Activated naive CD4-positive, alpha-beta T cell treated with anti-CD3 and anti-CD28 coated beads for 36 hours (primary cell): ENCODE measurements around the gene KIF16B. TPM values are rescaled to one million over a fixed set of nuclear protein-coding genes. Genes with fewer than 3 reads are reported as not detected.

ENCODE experiments used
- CTCF ChIA-PET: fragments of 350-600 bp; sonication (Branson Sonifier 250); formaldehyde crosslinking; loops from one replicate; lab custom pipeline; 2021; ENCODE audit warnings: antibody characterized with exemption; lab: Charles Lee
- DNase-seq: peaks from one replicate; pipeline ENCODE4 v3.0.0-alpha.2; 2020
- H3K27ac Mint-ChIP-seq: one replicate; pipeline ENCODE4 v1.8.0; 2021; ENCODE audit warnings: mild to moderate bottlenecking, mixed read lengths
- H3K27me3 Mint-ChIP-seq: one replicate; pipeline ENCODE4 v1.8.0; 2021; ENCODE audit warnings: low read depth, mixed read lengths
- H3K36me3 Mint-ChIP-seq: one replicate; pipeline ENCODE4 v1.8.0; 2021; ENCODE audit warnings: low read depth, mixed read lengths
- H3K4me1 Mint-ChIP-seq: one replicate; pipeline ENCODE4 v1.8.0; 2021; ENCODE audit warnings: low read depth, mixed read lengths
- H3K4me3 Mint-ChIP-seq: one replicate; pipeline ENCODE4 v1.8.0; 2021; ENCODE audit warnings: mild to moderate bottlenecking, moderate library complexity, mixed read lengths
- H3K9me3 Mint-ChIP-seq: one replicate; pipeline ENCODE4 v1.8.0; 2021; ENCODE audit warnings: mixed read lengths
- intact Hi-C: fragments of 100-400 bp; cut with micrococcal nuclease; formaldehyde crosslinking; loops from one replicate; pipeline ENCODE4 v1.15.1; 2023
- total RNA-seq, 2 experiments: library from RNA; stranded (reverse); gene quantifications; one replicate each; pipeline ENCODE4 v1.2.3, GENCODE V29; 2021

KIF16B gene
- total RNA-seq, 2 experiments from 2014 or later, result 5.1 to 5.6 TPM

DNA sequence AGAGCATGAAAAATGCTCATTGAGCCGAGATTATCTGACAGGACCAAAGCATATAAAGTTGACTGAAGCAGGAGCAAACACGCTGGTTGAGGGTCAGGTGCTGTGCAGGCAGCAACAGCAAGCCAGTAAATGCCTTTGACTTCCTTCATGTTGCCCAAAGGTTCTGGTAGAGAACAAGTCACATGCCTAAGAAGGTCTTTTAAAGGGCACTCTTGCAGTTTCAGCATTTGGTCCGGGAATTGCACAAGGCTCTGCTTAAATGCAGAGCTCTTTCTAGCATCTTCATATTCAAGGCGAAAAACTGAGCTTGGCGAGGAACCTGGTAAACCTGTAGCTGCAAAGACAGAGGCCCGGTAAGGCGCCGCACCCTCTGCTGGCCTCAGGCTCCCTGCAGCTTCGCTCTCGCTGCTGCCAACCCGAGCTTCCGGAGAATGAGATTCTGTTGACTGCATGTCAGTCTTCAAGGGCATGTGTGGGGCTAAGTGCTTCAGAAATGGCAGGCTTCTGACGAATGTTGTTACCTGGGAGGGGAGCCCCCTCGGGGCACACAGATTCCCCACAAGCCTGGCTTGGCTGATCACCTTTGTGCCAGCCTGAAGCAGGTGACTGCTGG, 205.2 kb downstream of the KIF16B start:
- DNase-seq, result no peak
- intact Hi-C loops, result no loop called here

GRCh38 chr20:16366529-16366928, 206.7 kb downstream of the KIF16B start:
- no peak for DNase-seq
- CTCF ChIA-PET, result no interaction called here
- no peak overlapping the region for H3K27ac Mint-ChIP-seq
- H3K9me3 Mint-ChIP-seq, result no peaks in the 10 kb centered on the region
- no peak overlapping the region for H3K4me3 Mint-ChIP-seq
- H3K36me3 Mint-ChIP-seq, result peaks cover 32% of the 10 kb centered on the region
- intact Hi-C loops, result no loop called here
- no peaks in the 10 kb centered on the region for H3K4me1 Mint-ChIP-seq
- H3K27me3 Mint-ChIP-seq, result no peaks in the 10 kb centered on the region

More for the DNA sequence above, 205.2 kb downstream of the KIF16B start:
- H3K27ac Mint-ChIP-seq, result no peak overlapping the region
- no peak overlapping the region for H3K4me3 Mint-ChIP-seq
- H3K36me3 Mint-ChIP-seq, result peaks cover 39% of the 10 kb centered on the region
- no peaks in the 10 kb centered on the region for H3K27me3 Mint-ChIP-seq
- no peaks in the 10 kb centered on the region for H3K9me3 Mint-ChIP-seq
- CTCF ChIA-PET, result no interaction called here
- no peaks in the 10 kb centered on the region for H3K4me1 Mint-ChIP-seq

GRCh38 chr20:16364320-16364687, 208.9 kb downstream of the KIF16B start:
- CTCF ChIA-PET, result no interaction called here
- Mint-ChIP-seq H3K4me1 (no peaks in the 10 kb centered on the region), H3K27ac (no peak overlapping the region), H3K4me3 (no peak overlapping the region), H3K9me3 (no peaks in the 10 kb centered on the region), H3K36me3 (peaks cover 27% of the 10 kb centered on the region), H3K27me3 (no peaks in the 10 kb centered on the region)
- DNase-seq, result no peak
- intact Hi-C loops, result no loop called here

- Mint-ChIP-seq H3K36me3 (peaks cover 26% of the 10 kb centered on the region), H3K9me3 (no peaks in the 10 kb centered on the region), H3K4me3 (no peak overlapping the region), H3K4me1 (no peaks in the 10 kb centered on the region), H3K27me3 (no peaks in the 10 kb centered on the region), H3K27ac (no peak overlapping the region)
- CTCF ChIA-PET, result no interaction called here
- no peak for DNase-seq
- intact Hi-C loops, result no loop called here
Measured at GRCh38 chr20:16363506-16364319, 209.5 kb downstream of the KIF16B start.

GRCh38 chr20:16362642-16363041, 210.6 kb downstream of the KIF16B start:
- no peaks in the 10 kb centered on the region for H3K27me3 Mint-ChIP-seq
- intact Hi-C loops, result no loop called here
- CTCF ChIA-PET, result no interaction called here
- DNase-seq, result no peak
- no peak overlapping the region for H3K4me3 Mint-ChIP-seq
- H3K9me3 Mint-ChIP-seq, result no peaks in the 10 kb centered on the region
- peaks cover 24% of the 10 kb centered on the region for H3K36me3 Mint-ChIP-seq
- no peaks in the 10 kb centered on the region for H3K4me1 Mint-ChIP-seq
- no peak overlapping the region for H3K27ac Mint-ChIP-seq

DNA sequence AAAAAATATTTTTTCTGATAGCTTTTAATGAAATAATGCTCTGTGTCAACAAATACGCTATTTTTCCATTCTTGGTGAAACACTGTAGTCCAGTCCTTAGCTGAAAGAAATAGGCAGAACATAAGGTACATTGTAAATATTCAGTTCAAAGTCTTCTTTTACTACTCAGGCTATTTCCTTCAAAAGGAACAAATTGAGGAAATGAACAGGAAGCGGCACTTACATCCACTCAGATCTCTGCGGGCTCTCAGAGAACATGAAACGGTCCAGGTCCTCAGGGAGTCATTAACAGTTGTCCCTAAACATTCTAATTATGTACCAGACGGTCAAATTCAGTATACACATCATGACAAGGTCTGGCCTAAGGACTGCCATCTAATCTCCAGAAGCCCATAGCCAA, 212.6 kb downstream of the KIF16B start:
- peaks cover 10% of the 10 kb centered on the region for H3K36me3 Mint-ChIP-seq
- no peaks in the 10 kb centered on the region for H3K27me3 Mint-ChIP-seq
- CTCF ChIA-PET, result no interaction called here
- no peak overlapping the region for H3K4me3 Mint-ChIP-seq
- H3K27ac Mint-ChIP-seq, result no peak overlapping the region
- no peaks in the 10 kb centered on the region for H3K4me1 Mint-ChIP-seq
- DNase-seq, result no peak
- intact Hi-C loops, result no loop called here
- no peaks in the 10 kb centered on the region for H3K9me3 Mint-ChIP-seq

GRCh38 chr20:16353417-16353781, 219.8 kb downstream of the KIF16B start:
- DNase-seq, result no peak
- H3K27me3 Mint-ChIP-seq, result no peaks in the 10 kb centered on the region
- H3K4me1 Mint-ChIP-seq, result no peaks in the 10 kb centered on the region
- no peak overlapping the region for H3K27ac Mint-ChIP-seq
- H3K36me3 Mint-ChIP-seq, result peaks cover 3% of the 10 kb centered on the region
- CTCF ChIA-PET, result no interaction called here
- H3K4me3 Mint-ChIP-seq, result no peak overlapping the region
- intact Hi-C loops, result no loop called here
- no peaks in the 10 kb centered on the region for H3K9me3 Mint-ChIP-seq

DNA sequence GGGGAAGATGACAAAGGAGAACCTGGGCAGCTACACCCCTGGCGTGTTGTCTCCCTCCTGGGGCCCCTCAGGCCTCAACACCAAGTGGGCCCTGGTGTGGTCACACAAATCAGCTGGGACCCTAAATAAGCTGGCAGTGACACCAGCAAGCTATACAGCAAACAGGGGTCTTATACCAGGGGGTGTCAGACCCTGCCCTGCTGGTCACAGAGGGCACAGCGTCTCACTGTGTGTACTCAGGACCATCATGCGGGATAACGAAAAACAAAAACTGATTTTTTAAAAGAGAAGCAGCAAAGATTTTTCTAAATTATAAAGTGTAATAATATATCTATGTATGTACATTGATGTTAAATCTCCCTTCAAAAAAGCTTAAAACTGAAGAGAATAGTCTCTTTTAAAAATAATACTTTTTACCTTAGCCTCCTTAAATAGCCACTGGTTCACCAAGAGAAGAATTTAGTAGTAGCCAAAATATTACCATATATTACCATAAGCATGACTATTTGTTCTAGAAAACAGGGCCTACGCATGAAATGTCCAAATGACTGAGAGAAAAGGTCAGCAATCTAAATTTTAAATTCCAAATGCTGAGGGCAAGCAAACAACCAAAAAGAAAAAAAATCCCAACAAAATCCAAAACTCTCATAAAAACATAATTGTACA, 220.4 kb downstream of the KIF16B start:
- Mint-ChIP-seq H3K4me1 (no peaks in the 10 kb centered on the region), H3K27ac (no peak overlapping the region)

DNA sequence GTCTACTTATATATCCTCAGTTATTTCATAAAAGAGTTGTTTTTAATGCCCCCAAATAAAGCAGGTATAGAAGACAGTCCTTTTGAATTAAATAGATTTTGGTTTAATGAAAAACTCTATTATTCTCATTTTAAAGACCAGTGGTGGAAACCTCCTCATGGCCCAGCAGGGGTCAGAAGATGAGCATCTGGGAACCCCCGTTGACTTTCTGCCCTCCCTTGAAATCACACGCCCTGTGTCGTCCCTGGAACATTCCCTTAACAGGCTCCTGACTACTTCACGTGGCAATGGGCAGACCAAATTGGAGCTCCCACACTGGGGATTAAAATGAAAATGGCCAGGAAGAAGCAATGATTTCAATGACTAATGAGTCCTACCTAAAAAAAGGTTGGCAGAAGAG, 220.9 kb downstream of the KIF16B start:
- Mint-ChIP-seq H3K9me3 (no peaks in the 10 kb centered on the region), H3K4me3 (no peak overlapping the region), H3K36me3 (peaks cover 1% of the 10 kb centered on the region), H3K27ac (no peak overlapping the region), H3K4me1 (no peaks in the 10 kb centered on the region), H3K27me3 (no peaks in the 10 kb centered on the region)
- CTCF ChIA-PET, result interaction anchor here (0.9 kb wide), 1 partner anchor 9 kb away, joined by 3 read pairs; no protein-coding TSS in a partner anchor
- no peak for DNase-seq
- intact Hi-C loops, result no loop called here

More for the DNA sequence above, 220.4 kb downstream of the KIF16B start:
- H3K36me3 Mint-ChIP-seq, result peaks cover 1% of the 10 kb centered on the region
- no peak overlapping the region for H3K4me3 Mint-ChIP-seq
- no peaks in the 10 kb centered on the region for H3K27me3 Mint-ChIP-seq
- CTCF ChIA-PET, result interaction anchor here (0.9 kb wide), 1 partner anchor 10 kb away, joined by 3 read pairs; no protein-coding TSS in a partner anchor
- no peaks in the 10 kb centered on the region for H3K9me3 Mint-ChIP-seq
- DNase-seq, result no peak
- intact Hi-C loops, result no loop called here

GRCh38 chr20:16351415-16351814, 221.8 kb downstream of the KIF16B start:
- no peaks in the 10 kb centered on the region for H3K9me3 Mint-ChIP-seq
- intact Hi-C loops, result no loop called here
- H3K4me1 Mint-ChIP-seq, result no peaks in the 10 kb centered on the region
- no peak overlapping the region for H3K4me3 Mint-ChIP-seq
- no peak for DNase-seq
- no peak overlapping the region for H3K27ac Mint-ChIP-seq
- peaks cover 6% of the 10 kb centered on the region for H3K36me3 Mint-ChIP-seq
- CTCF ChIA-PET, result no interaction called here
- H3K27me3 Mint-ChIP-seq, result no peaks in the 10 kb centered on the region

DNA sequence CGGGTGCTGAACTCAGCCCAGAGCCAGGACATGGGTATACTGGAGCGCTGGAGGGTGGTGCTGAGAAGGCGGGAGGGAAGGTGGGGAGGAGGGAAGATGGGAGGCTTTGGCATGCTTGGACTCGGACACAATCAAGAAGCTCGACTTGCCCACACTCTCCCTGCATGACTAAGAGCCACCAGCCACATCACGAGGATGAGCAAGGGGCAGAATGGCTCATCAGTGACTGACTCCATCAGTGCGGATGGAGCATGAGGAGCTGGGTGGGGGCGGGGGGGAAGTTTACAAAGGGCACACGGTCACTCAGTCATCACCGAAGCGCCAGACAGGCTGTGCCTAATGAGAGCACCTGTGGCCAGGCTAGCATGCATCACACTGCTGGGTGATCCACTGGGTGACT, 222.8 kb downstream of the KIF16B start:
- no peaks in the 10 kb centered on the region for H3K27me3 Mint-ChIP-seq
- H3K36me3 Mint-ChIP-seq, result peaks cover 9% of the 10 kb centered on the region
- no peaks in the 10 kb centered on the region for H3K9me3 Mint-ChIP-seq
- intact Hi-C loops, result no loop called here
- no peak overlapping the region for H3K27ac Mint-ChIP-seq
- no peak for DNase-seq
- no peaks in the 10 kb centered on the region for H3K4me1 Mint-ChIP-seq
- no peak overlapping the region for H3K4me3 Mint-ChIP-seq
- CTCF ChIA-PET, result no interaction called here

- Mint-ChIP-seq H3K9me3 (no peaks in the 10 kb centered on the region), H3K27me3 (no peaks in the 10 kb centered on the region), H3K27ac (no peak overlapping the region), H3K4me1 (no peaks in the 10 kb centered on the region), H3K4me3 (no peak overlapping the region), H3K36me3 (peaks cover 9% of the 10 kb centered on the region)
- no peak for DNase-seq
- CTCF ChIA-PET, result no interaction called here
- intact Hi-C loops, result no loop called here
Measured at GRCh38 chr20:16349523-16350260, 223.6 kb downstream of the KIF16B start.
